NCI-H82 (cell line): ENCODE measurements around the gene IL2RG.
A peak's percentile ranks its signal among the peaks of the same experiment; 100 is the strongest.

Experiments
- DNase-seq: peaks from one replicate; lab custom pipeline; 2025; lab: John Stamatoyannopoulos, UW

Gene IL2RG

GRCh38 chrX:71111141-71111843 lies at the start of gene IL2RG:
TSS of gene IL2RG (minus strand) at chrX:71111577. CDS start at chrX:71111539, 38 bp downstream.
- DNase-seq, result peak; percentile 40

DNA sequence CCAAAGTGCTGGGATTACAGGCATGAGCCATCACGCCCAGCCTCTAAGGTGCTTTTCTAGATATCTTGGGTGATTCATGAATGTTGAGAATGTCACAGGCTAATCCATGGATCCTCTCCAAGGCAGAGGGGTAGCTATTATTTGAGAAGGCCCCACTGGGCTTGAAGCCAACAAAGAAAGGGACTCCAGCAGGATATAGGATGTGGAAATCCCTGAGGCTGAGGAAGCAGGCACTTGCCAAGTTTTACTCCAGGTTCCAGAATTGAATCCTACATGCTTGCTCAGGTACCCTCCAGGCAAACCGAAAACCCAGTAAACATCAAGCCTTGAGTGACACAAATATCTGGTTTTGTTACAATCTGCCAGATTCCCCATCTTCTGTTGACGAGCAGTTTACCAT lies 49.1 kb upstream of the IL2RG start:
- no peak for DNase-seq

GRCh38 chrX:71159335-71159734 lies 48.0 kb upstream of the IL2RG start:
- DNase-seq, result no peak

DNA sequence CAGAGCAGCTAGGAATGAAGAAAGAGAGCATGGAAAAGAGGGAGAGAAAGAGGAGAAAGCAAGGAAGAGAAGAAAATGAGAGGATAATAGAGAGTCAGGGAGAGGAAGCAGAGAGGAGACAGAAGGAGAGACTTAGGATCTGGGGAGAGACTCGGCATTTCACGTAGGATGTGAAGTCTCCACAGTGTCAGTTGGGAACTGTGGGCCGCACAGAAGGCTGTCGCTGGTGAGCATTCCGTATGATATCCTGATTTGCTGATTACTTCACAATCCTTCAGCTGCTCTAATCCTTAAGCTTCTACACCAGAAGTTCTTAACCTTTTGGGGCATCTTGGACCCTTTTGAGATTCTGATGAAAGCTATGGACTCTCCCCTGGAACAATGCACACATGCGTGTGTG lies 47.2 kb upstream of the IL2RG start:
- no peak for DNase-seq

DNA sequence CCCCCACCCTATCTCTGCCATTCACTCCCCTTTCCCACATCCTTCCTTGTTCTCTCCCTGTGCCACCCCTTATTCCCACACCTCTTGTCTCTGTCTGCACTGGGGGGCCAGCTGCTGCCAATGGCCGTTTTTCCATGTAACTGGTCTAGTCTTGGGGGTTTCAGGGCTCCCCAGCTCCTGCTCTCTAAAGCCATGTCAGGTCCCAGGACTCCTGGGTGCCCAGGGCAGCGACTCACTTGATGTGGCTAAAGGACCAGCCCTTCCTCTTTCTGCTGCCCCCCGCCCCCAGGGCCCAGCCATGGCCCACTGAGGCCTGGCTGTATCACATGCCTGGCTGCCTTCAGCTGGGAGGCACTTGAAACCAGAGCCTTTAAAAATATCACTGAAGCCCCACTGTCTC lies 43.3 kb upstream of the IL2RG start:
- DNase-seq, result no peak

DNA sequence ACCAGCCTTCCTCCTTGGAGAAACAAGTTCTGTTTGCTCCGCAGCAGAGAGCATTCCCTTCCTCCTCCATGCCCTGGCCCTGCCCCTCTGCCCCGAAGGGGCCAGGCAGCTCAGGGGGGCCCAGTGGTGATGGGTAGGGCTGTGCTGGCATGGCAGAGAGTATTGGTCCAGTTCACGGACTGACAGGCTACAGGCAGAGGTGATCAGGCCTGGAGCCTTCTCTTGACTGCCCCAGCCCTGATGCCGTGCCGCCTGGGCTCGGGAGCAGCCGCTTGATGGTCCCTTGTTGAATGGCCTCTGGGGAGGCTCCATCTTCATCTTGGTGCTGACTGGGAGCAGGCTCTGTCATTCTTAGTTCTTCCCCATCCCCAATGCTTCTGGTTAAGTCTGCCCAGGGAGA lies 42.8 kb upstream of the IL2RG start:
- no peak for DNase-seq

GRCh38 chrX:71151366-71151765 lies 40.0 kb upstream of the IL2RG start:
- no peak for DNase-seq

DNA sequence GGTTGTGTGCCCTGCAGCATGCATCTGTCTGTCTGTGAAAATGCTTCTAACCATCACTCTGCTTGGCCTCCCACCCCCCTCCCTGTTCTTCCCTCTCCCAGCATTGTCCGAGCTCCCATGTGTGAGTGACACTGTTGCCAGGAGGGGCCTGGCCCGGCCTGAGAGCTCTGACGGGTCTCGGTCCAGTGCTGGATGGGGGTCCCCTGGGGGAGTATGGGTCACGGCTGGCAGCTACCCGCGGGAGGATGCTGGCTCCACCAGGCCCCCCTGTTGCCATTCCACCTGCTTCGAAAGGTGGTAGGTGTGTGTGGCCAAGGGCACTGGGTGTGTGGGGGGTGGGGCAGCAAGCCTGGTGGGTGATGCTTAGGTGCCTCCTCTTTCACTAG lies 36.9 kb upstream of the IL2RG start:
- DNase-seq, result no peak

- no peak for DNase-seq
These were observed 36.3 kb upstream of the IL2RG start for GRCh38 chrX:71147496-71148277.

DNA sequence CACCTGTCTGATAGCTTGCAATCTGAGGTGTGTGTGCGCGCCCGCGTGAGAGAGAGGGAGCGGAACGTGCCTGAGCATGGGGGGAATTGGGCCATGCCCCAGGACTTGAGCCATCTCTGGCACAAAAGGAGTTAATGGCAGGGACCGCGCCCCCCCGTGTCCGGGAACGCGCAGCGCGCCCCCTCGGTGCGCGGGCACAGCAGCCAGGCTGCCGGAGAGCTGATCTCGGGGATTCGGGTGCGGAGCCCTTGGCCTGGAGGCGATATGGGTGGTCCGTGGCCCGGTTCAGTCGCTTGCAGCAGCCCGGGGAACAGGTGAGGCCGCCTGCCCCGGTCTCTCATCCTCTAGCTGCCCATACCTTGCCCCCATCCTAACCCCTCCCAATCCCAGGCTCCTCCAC lies 33.3 kb upstream of the IL2RG start, which contains the start of gene NLGN3:
Gene NLGN3 (plus strand): TSS at position 191 of the 400 bp plus-strand sequence. CDS start 2,909 bp downstream, outside the sequence.
- peak; percentile 6 for DNase-seq

DNA sequence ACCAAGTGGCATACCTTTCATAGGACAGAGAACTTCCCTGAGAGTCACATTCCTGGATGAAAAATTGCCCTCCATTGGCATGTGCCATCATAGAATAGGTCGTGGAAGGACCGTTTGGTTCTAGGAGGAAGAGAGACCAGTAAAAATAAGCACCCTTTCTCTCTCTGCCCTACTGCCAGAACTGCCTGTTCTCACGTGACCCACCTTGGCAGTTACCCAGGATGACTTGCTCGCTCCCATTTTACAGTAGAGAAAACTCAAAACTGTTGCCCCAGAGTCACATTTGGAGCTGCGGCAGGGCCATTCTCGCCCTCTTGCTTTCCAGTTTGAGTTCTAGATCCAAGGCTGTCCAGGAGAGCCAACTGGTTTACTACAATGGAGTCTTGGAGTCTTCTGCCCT lies 32.1 kb upstream of the IL2RG start:
- no peak for DNase-seq

- no peak for DNase-seq
These were observed 29.1 kb upstream of the IL2RG start for GRCh38 chrX:71140440-71140839.

DNA sequence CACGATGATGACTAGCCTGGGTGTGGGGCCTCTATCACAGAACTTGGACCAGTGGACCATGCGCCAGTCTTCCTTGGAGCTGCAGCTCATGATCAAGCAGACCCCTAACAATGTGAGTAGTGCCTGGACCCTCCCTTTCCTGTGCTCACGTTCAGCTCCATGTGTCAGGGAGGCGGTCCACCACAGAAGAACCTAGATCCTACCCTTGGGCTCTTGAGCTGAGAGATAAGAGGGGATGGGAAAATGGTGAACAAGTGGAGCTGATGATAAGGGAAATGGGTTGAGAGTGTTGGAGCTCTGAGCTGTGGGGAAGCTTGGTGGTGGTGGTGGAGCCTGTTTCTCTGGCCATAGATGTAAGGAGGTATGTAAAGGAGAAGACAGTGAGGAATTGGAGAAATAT lies 20.1 kb upstream of the IL2RG start:
- no peak for DNase-seq

DNA sequence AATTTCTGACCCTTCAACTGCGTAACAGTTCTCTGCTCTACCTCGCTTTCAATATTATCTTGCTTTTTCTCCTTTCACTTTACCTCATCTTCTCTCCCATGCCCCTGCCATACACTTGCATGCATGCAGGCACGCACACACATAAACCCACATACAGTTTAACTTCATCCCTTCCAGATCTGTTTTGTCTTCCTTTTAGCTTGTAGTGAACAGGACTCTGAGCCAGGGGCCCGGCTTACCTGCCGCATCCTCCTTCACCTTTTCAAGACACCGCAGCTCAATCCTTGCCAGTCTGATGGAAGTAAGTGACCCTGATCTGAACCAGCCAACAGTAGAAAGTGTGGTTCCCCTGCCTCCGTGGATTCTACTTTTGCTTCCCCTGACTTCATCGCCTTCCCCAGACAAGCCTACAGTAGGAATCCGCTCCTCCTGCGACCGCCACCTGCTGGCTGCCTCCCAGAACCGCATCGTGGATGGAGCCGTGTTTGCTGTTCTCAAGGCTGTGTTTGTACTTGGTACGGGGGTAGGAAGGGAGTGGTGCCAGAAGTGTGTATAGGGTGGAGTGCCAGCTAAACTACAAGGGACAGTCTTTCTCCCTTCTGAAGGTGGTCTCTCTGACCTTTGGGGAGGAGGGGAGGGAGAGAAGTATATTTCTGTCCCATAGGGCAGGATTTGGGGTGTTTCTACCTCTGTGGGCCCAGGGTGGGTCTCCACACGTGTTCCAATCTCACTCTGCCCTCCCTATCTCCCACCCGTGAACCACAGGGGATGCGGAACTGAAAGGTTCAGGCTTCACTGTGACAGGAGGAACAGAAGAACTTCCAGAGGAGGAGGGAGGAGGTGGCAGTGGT lies 17.8 kb upstream of the IL2RG start:
- DNase-seq, result peak; percentile 72

DNA sequence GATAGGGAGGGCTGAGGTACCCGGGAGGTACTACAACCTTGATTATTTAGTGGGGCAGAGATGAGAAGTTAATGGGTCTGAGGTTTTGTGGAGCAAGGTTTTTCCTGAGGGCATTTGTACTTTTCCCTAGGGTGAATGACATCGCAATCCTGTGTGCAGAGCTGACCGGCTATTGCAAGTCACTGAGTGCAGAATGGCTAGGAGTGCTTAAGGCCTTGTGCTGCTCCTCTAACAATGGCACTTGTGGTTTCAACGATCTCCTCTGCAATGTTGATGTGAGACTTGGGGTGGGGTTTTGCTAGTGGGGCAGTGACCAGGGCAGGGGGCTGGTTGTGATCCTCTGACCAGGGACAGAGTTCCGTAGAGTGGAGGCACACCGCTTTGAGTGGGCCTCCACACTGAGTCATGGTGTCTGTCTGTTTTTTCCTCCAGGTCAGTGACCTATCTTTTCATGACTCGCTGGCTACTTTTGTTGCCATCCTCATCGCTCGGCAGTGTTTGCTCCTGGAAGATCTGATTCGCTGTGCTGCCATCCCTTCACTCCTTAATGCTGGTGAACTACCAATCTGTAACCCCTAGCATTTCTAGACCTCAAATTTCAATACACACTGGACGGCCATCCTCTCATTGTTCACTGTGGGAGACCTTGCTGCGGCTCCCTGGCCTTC lies 16.9 kb upstream of the IL2RG start:
- no peak for DNase-seq

DNA sequence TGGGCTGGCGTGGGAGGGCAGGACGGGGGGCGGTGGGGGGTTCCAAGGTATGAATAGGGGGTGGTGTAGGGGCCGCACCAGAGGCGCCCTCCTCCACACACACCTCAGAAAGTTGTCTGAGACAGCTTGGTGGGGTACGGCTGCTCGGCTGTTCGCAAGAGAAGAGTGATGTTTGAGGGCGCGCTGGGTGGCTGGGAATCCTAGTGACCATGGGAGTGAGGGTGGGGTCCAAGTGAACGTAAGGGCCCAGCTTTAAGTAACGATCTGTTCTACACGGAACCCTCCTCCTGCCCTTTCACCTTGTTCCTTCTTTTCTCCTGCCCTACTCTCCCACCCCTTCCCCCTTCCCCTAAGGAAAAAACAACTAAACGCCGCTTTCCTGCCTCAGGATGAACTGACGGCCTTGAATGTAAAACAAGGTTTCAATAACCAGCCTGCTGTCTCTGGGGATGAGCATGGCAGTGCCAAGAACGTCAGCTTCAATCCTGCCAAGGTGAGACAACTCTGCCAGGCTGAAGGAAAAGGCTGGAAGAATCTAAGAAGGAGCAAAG lies 7.7 kb upstream of the IL2RG start:
- DNase-seq, result peak; percentile 25

DNA sequence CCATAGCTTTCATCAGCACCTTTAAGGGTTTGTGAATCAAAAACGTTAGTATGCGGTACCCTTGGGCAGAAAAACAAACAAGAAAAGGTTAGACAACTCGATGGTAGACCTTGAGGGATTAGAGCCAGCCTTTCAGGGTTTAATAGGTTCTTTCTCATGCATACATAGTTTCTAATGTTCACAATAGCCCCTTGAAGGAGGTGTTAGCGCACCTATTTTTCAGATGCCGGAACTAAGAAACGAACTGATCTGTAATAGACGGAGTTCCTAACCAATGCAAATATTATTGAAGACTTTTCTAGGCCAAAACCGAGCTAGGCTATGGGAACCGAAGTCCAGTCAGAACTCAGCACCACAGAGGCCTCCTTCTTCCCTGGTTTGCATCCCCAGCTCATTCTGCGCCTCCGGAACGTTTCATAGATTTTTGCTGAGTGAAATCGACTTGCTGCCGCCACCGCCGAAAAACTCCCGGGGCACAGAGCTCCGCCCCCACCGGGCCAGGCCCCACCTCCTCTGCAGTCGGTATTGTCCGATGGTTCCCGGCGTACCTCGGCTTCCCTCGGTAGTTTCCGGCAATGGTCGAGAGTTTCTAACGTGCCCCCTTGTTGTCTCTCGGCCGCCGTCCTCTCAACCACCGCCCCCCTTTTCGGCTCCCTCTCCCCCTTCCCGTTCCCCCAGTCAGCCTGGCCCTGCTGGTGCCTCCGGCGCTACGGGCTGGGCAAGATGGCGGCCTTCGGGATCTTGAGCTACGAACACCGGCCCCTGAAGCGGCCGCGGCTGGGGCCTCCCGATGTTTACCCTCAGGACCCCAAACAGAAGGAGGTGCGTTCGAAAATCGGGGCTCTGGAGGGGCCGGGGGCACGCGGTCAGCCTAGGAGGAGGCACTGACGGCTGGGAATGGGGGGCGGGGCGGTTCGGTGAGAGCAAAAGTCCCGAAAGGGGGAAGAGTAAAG lies 6.9 kb upstream of the IL2RG start, which contains the start of gene MED12:
Gene MED12 (plus strand): TSS at position 565 of the 953 bp plus-strand sequence. CDS start 159 bp downstream, at position 724.
- DNase-seq, result peak; percentile 89

GRCh38 chrX:71117358-71117757 lies 6.0 kb upstream of the IL2RG start:
- no peak for DNase-seq

- no peak for DNase-seq
These were observed 599 bp upstream of the IL2RG start for GRCh38 chrX:71111921-71112431.

GRCh38 chrX:71109051-71109450 lies 2.3 kb downstream of the IL2RG start:
- DNase-seq, result no peak
